AG04450 (cell line): Measurements from ENCODE around the gene BARX1. TPM values are rescaled to one million over a fixed set of nuclear protein-coding genes. Genes with fewer than 3 reads are reported as not detected.

Source experiments
- CTCF ChIA-PET: fragments of 300-600, 350-600 bp; formaldehyde crosslinking; extraction: SDS; loops from one replicate; lab custom pipeline; 2022; ENCODE audit warnings: antibody characterized with exemption, inconsistent platforms; lab: Charles Lee
- POLR2A ChIA-PET: fragments of 350-600 bp; formaldehyde crosslinking; extraction: SDS; loops from one replicate; lab custom pipeline; 2021; ENCODE audit warnings: antibody characterized with exemption, inconsistent platforms; lab: Yijun Ruan, JAX
- DNase-seq: peaks from one replicate; pipeline ENCODE4 v3.0.0-alpha.2; 2011; ENCODE audit warnings: low read depth, low spot score
- H3K27ac ChIP-seq: one replicate; pipeline ENCODE4 v1.5.1; 2012; ENCODE audit warnings: low read depth, low read length, control low read depth
- H3K27me3 ChIP-seq: one replicate; pipeline ENCODE4 v1.6.0; 2012; ENCODE audit warnings: low read length; ENCODE audit not compliant: control insufficient read depth, insufficient read depth
- H3K4me3 ChIP-seq: 2 replicates; pipeline ENCODE4 v1.5.1; 2011; ENCODE audit warnings: mild to moderate bottlenecking, low read depth, low read length, control low read depth
- H3K9me3 ChIP-seq: 2 replicates; pipeline ENCODE4 v1.5.1; 2012; ENCODE audit warnings: low read length; ENCODE audit not compliant: control insufficient read depth, insufficient read depth
- polyA plus RNA-seq: library from polyadenylated mRNA; depleted of rRNA; stranded (reverse); fragments of >200 nt; gene quantifications from 2 replicates; pipeline ENCODE4 v1.2.3, GENCODE V29; 2011
- TF ChIP-seq, protein P1 (sequence below): IDR thresholded peaks from 2 replicates; pipeline ENCODE4 v1.5.1; 2011; ENCODE audit warnings: low read depth, low read length, control low read depth, inconsistent platforms

Gene BARX1
- polyA plus RNA-seq, 1 experiment, result not detected

DNA sequence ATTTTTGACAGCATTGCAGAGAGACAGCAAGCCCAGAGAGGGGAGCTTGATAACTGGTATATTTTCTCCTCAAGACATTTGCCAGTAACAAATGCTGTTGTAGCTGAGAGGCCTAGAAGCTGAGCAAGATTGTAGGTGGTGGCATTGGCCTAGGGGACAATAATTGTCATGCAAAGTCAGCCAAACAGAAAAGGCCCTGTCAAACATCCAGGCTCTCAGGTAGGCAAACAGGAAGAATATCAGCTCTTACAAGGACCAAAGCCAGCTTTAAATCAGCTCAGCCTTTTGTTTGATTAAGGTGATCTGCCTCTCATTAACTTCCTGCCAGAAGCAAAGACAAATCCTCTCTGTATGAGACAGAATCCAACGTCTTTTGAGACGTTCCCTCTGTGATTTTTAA lies 29.7 kb upstream of the BARX1 start:
- Histone ChIP-seq H3K9me3 (no peaks in the 10 kb centered on the region), H3K4me3 (no peak overlapping the region), H3K27ac (no peak overlapping the region), H3K27me3 (peaks cover 2% of the 10 kb centered on the region)
- TF ChIP-seq, protein P1, sequence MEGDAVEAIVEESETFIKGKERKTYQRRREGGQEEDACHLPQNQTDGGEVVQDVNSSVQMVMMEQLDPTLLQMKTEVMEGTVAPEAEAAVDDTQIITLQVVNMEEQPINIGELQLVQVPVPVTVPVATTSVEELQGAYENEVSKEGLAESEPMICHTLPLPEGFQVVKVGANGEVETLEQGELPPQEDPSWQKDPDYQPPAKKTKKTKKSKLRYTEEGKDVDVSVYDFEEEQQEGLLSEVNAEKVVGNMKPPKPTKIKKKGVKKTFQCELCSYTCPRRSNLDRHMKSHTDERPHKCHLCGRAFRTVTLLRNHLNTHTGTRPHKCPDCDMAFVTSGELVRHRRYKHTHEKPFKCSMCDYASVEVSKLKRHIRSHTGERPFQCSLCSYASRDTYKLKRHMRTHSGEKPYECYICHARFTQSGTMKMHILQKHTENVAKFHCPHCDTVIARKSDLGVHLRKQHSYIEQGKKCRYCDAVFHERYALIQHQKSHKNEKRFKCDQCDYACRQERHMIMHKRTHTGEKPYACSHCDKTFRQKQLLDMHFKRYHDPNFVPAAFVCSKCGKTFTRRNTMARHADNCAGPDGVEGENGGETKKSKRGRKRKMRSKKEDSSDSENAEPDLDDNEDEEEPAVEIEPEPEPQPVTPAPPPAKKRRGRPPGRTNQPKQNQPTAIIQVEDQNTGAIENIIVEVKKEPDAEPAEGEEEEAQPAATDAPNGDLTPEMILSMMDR, result no peak
- ChIA-PET POLR2A (no interaction called here), CTCF (interaction anchor here (0.6 to 1.6 kb wide), 3 partner anchors 17 to 719 kb away, joined by 3 to 6 read pairs (median 3); no protein-coding TSS in a partner anchor)
- no peak for DNase-seq

DNA sequence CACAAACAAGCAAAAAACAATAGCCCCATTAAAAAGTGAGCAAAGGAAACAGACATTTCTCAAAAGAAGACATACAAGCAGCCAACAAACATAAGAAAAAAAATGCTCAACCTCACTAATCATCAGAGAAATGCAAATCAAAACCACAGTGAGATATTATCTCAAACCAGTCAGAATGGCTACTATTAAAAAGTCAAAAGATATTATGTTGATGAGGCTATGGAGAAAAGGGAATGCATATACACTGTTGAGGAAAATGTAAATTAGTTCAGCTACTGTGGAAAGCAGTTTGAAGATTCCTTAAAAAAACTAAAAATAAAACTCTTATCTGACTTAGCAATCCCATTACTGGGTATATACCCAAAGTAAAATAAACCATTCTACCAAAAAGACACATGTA lies 28.7 kb upstream of the BARX1 start:
- Histone ChIP-seq H3K27me3 (peaks cover 6% of the 10 kb centered on the region), H3K9me3 (no peaks in the 10 kb centered on the region), H3K4me3 (no peak overlapping the region), H3K27ac (no peak overlapping the region)
- POLR2A ChIA-PET, result no interaction called here
- TF ChIP-seq, protein P1, result no peak
- DNase-seq, result no peak
- CTCF ChIA-PET, result interaction anchor here (1.6 kb wide), 1 partner anchor 18 kb away, joined by 6 read pairs; no protein-coding TSS in a partner anchor

DNA sequence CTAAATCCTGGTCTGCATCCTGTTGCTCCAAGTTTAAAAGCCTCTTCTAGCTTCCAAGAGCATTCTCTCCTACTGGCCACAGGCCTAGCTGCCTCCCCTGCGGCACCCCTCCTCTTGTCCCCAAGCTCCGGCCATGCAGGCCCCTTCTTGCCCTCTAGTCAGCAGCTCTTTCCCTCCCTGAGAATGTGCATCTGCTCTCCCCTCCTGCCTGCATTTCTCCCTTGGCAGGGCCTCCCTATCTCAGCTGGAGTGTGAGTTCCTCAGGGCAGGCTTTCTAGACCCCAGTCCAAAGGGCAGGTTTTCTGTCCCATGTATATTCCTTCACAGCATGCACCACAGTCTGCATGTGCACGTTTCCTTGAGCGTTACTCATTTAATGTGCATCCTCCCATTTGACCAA lies 24.6 kb upstream of the BARX1 start:
- POLR2A ChIA-PET, result no interaction called here
- CTCF ChIA-PET, result no interaction called here
- TF ChIP-seq, protein P1, result no peak
- Histone ChIP-seq H3K27ac (no peak overlapping the region), H3K9me3 (no peaks in the 10 kb centered on the region), H3K4me3 (no peak overlapping the region), H3K27me3 (peaks cover 6% of the 10 kb centered on the region)
- no peak for DNase-seq

DNA sequence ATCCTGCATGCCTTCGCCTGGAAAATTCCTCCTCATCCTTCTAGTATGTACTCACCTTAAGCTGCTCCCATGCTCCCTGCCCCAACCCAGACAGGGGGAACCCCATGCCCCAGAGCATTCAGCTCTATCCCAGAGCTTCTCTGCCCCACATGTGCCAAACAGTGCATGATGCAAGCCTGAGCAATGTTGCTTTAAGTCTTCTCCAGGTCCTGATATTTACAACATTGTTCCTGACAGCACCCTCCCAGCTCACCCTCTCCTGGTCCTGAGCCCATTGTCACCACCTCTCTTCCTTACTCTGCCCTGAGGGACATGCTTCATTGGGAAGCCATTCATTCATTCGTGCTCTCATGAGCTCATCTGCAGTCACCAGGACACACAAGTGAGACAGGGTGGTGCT lies 23.4 kb upstream of the BARX1 start:
- no peak for DNase-seq
- ChIA-PET CTCF (no interaction called here), POLR2A (interaction anchor here (0.6 kb wide), 1 partner anchor 313 kb away, joined by 4 read pairs; no protein-coding TSS in a partner anchor)
- Histone ChIP-seq H3K9me3 (no peaks in the 10 kb centered on the region), H3K27ac (no peak overlapping the region), H3K27me3 (peaks cover 6% of the 10 kb centered on the region), H3K4me3 (no peak overlapping the region)
- TF ChIP-seq, protein P1, result no peak

DNA sequence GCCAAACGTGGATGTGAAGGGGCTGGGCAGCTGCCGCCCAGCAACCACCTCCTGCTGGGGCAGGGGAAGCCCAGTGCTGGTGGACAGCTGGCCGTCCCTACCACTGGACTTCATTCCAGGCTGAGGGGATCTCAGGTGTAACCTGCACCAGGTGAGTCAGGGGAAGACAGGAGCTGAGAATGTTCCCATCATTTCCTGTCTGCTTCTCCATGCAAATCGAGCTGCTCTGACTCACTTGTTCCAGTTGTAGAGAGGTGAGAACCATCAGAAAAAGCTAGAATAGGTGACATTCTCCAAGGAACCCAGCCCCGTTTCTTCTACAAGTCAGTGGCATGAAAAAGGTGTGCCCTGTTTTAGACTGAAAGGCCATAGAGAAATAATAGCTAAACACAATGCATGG lies 21.8 kb upstream of the BARX1 start:
- TF ChIP-seq, protein P1, result no peak
- peaks cover 6% of the 10 kb centered on the region for H3K27me3 ChIP-seq
- no peaks in the 10 kb centered on the region for H3K9me3 ChIP-seq
- H3K27ac ChIP-seq, result no peak overlapping the region
- ChIA-PET POLR2A (no interaction called here), CTCF (interaction anchor here (1.0 to 1.6 kb wide), 2 partner anchors 9 to 37 kb away, joined by 3 read pairs; no protein-coding TSS in a partner anchor)
- H3K4me3 ChIP-seq, result no peak overlapping the region
- DNase-seq, result no peak
